Ovary (tissue), 3 donors: ENCODE data around the gene PRR15L.

Experiments
- CTCF ChIP-seq, 3 donors: fragments of 450-650 bp in 2 of 3; fragments of 200-600 bp in 1 of 3; IDR thresholded peaks; one replicate each; pipeline versions ENCODE4 v1.5.1 to v1.8.0; 2016 to 2022; ENCODE audit warnings: antibody characterized with exemption in 3 of 3, mild to moderate bottlenecking in 1 of 3
- EP300 ChIP-seq: sonication (generic); formaldehyde crosslinking; IDR thresholded peaks from one replicate; pipeline ENCODE4 v1.6.1; 2017; ENCODE audit warnings: antibody characterized with exemption
- POLR2A ChIP-seq: fragments of 450-650 bp; IDR thresholded peaks from one replicate; pipeline ENCODE4 v1.6.1; 2017; ENCODE audit warnings: antibody characterized with exemption, mild to moderate bottlenecking, moderate library complexity
- donor health status: DM: no; HTN: no; CAD: no.

GRCh38 chr17:47975189-47975822, 17.6 kb upstream of the PRR15L start:
- no peak for TF ChIP-seq EP300
- TF ChIP-seq CTCF (IDR thresholded peaks at IDR 0.05) = no peak
- TF ChIP-seq POLR2A = no peak
